HepG2 (cell line): ENCODE results near the gene BCL7A. TPM values are rescaled to one million over a fixed set of nuclear protein-coding genes. Genes with fewer than 3 reads are reported as not detected.

Experiments
- ATF7 ChIP-seq, 2 experiments: fragments of 450-650 bp in 1 of 2; sonication (generic) in 1 of 2; formaldehyde crosslinking in 1 of 2; IDR thresholded peaks; 2 replicates each; pipeline versions ENCODE4 v1.4.0 to v1.6.1; 2016 to 2020; ENCODE audit warnings: antibody characterized with exemption in 1 of 2, mild to moderate bottlenecking in 1 of 2, missing genetic modification reagents in 1 of 2
- CENPT ChIP-seq: sonication (generic); formaldehyde crosslinking; IDR thresholded peaks from 2 replicates; pipeline ENCODE4 v1.8.0; 2022; ENCODE audit warnings: low read depth, mild to moderate bottlenecking, moderate library complexity, missing genetic modification reagents
- GZF1 ChIP-seq: sonication (generic); formaldehyde crosslinking; IDR thresholded peaks from 2 replicates; pipeline ENCODE4 v1.5.1; 2020; ENCODE audit warnings: mild to moderate bottlenecking, missing genetic modification reagents
- MAFG ChIP-seq: sonication (generic); formaldehyde crosslinking; IDR thresholded peaks from 2 replicates; pipeline ENCODE4 v1.5.1; 2020; ENCODE audit warnings: mild to moderate bottlenecking, missing genetic modification reagents
- MAZ ChIP-seq, 2 experiments: sonication (generic) in 1 of 2; formaldehyde crosslinking in 1 of 2; IDR thresholded peaks; 2 replicates each; pipeline versions ENCODE4 v1.5.0 to v1.6.1; 2012 to 2020; ENCODE audit warnings: low read depth in 2 of 2, mild to moderate bottlenecking in 2 of 2, borderline replicate concordance in 1 of 2, improper control_type of control experiment in 1 of 2, low read length in 1 of 2, missing genetic modification reagents in 1 of 2, moderate library complexity in 1 of 2
- PLRG1 ChIP-seq: fragments of 450-650 bp; conservative IDR thresholded peaks from 2 replicates; pipeline ENCODE4 v1.6.1; 2016
- POLR2AphosphoS2 ChIP-seq: IDR thresholded peaks from 2 replicates; pipeline ENCODE4 v1.6.1; 2011; ENCODE audit warnings: low read depth, low read length, improper control_type of control experiment
- RAD21 ChIP-seq: fragments of 450-650 bp; formaldehyde crosslinking; IDR thresholded peaks from 2 replicates; pipeline ENCODE4 v1.5.0; 2020; ENCODE audit warnings: mild to moderate bottlenecking
- RELA ChIP-seq: sonication (generic); formaldehyde crosslinking; IDR thresholded peaks from 2 replicates; pipeline ENCODE4 v1.4.0; 2020; ENCODE audit warnings: missing genetic modification reagents
- TAF15 ChIP-seq: fragments of 200-400 bp; formaldehyde crosslinking; IDR thresholded peaks from one replicate; pipeline ENCODE4 v1.6.1; 2018; ENCODE audit warnings: mild to moderate bottlenecking, low read depth, low read length; ENCODE audit not compliant: poor library complexity, severe bottlenecking
- XRCC5 ChIP-seq: fragments of 200-400 bp; formaldehyde crosslinking; optimal IDR thresholded peaks from 2 replicates; pipeline ENCODE3; 2017; ENCODE audit warnings: mild to moderate bottlenecking, low read length
- ZFP41 ChIP-seq: sonication (generic); formaldehyde crosslinking; IDR thresholded peaks from 2 replicates; pipeline ENCODE4 v1.4.0; 2020; ENCODE audit warnings: mild to moderate bottlenecking, missing genetic modification reagents, borderline replicate concordance
- ZKSCAN8 ChIP-seq: IDR thresholded peaks from 2 replicates; pipeline ENCODE4 v1.6.1; 2016; ENCODE audit warnings: borderline replicate concordance, missing genetic modification reagents, missing compliant biosample characterization
- ZNF275 ChIP-seq: sonication (generic); formaldehyde crosslinking; IDR thresholded peaks from 2 replicates; pipeline ENCODE4 v1.8.0; 2022; ENCODE audit warnings: missing genetic modification reagents, mild to moderate bottlenecking, inconsistent platforms, borderline replicate concordance
- ZUFSP ChIP-seq: sonication (generic); formaldehyde crosslinking; IDR thresholded peaks from 2 replicates; pipeline ENCODE4 v1.9.0; 2021; ENCODE audit warnings: missing genetic modification reagents, mild to moderate bottlenecking, borderline replicate concordance
- polyA plus RNA-seq, 8 experiments: library from polyadenylated mRNA; depleted of rRNA in 3 of 8; stranded (reverse) in 7 of 8; unstranded in 1 of 8; fragments of >200 nt; fragmentation: Illumina TruSeq in 4 of 8; extraction: Trizol in 4 of 8; gene quantifications; 2 replicates each; pipeline versions ENCODE4 v1.2.1 to v1.2.3, GENCODE V29; 2011 to 2016; ENCODE audit warnings: low read depth in 4 of 8, missing spikeins in 1 of 8, mixed read lengths in 1 of 8; ENCODE audit not compliant: insufficient read depth in 1 of 8
- total RNA-seq, 5 experiments: library from RNA; depleted of rRNA; stranded (reverse); fragments of >200 nt; fragmentation: Illumina TruSeq; extraction: Trizol; gene quantifications; 2 replicates each; pipeline ENCODE4 v1.2.3, GENCODE V29; 2016; ENCODE audit warnings: low read depth in 1 of 5
- TF ChIP-seq, protein P1 (sequence below): sonication (generic); formaldehyde crosslinking; IDR thresholded peaks from 2 replicates; pipeline ENCODE4 v1.5.0; 2020; ENCODE audit warnings: missing genetic modification reagents, mild to moderate bottlenecking, borderline replicate concordance
- TF ChIP-seq, protein P2 (sequence below): sonication (generic); formaldehyde crosslinking; IDR thresholded peaks from 2 replicates; pipeline ENCODE4 v1.5.0; 2020; ENCODE audit warnings: mild to moderate bottlenecking, missing genetic modification reagents, moderate library complexity

Gene BCL7A
- total and polyA plus RNA-seq, 2 of the 13 experiments (the other 11 are each of a cell fraction or from before 2014, with no cell fraction given) = 4.1 to 6.2 TPM

- TF ChIP-seq XRCC5 (peak; percentile 52), CENPT (CRISPR knock-in tag) (no peak), ATF7 (IDR thresholded peaks at IDR 0.05) (no peak), ATF7 (CRISPR knock-in tag; IDR thresholded peaks at IDR 0.05) (no peak), MAFG (CRISPR knock-in tag) (no peak), RELA (CRISPR knock-in tag) (no peak), POLR2AphosphoS2 (no peak), PLRG1 (no peak), MAZ (IDR thresholded peaks at IDR 0.05; ENCODE audit: borderline replicate concordance, low read depth, low read length) (no peak), MAZ (CRISPR knock-in tag; IDR thresholded peaks at IDR 0.05; ENCODE audit: low read depth) (no peak), ZNF275 (CRISPR knock-in tag) (no peak), GZF1 (CRISPR knock-in tag) (no peak), RAD21 (CRISPR knock-in tag) (0 out of 2 replicates have a peak, but pooled peaks have one; percentile 33), ZKSCAN8 (CRISPR knock-in tag) (no peak), ZUFSP (no peak), ZFP41 (CRISPR knock-in tag) (no peak), TAF15 (no peak)
- TF ChIP-seq, protein P1, sequence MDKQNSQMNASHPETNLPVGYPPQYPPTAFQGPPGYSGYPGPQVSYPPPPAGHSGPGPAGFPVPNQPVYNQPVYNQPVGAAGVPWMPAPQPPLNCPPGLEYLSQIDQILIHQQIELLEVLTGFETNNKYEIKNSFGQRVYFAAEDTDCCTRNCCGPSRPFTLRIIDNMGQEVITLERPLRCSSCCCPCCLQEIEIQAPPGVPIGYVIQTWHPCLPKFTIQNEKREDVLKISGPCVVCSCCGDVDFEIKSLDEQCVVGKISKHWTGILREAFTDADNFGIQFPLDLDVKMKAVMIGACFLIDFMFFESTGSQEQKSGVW = no peak
- TF ChIP-seq, protein P2, sequence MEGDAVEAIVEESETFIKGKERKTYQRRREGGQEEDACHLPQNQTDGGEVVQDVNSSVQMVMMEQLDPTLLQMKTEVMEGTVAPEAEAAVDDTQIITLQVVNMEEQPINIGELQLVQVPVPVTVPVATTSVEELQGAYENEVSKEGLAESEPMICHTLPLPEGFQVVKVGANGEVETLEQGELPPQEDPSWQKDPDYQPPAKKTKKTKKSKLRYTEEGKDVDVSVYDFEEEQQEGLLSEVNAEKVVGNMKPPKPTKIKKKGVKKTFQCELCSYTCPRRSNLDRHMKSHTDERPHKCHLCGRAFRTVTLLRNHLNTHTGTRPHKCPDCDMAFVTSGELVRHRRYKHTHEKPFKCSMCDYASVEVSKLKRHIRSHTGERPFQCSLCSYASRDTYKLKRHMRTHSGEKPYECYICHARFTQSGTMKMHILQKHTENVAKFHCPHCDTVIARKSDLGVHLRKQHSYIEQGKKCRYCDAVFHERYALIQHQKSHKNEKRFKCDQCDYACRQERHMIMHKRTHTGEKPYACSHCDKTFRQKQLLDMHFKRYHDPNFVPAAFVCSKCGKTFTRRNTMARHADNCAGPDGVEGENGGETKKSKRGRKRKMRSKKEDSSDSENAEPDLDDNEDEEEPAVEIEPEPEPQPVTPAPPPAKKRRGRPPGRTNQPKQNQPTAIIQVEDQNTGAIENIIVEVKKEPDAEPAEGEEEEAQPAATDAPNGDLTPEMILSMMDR = peak; percentile 71
Observed at GRCh38 chr12:122031342-122032216, 9.9 kb downstream of the BCL7A start (continued).
